GM18520 (cell line): Measurements from ENCODE around the gene ITPKB.
A peak's percentile ranks its signal among the peaks of the same experiment; 100 is the strongest.

Source experiments
- ATAC-seq: cut with Tn5 transposase; IDR thresholded peaks from one replicate; pipeline ENCODE4 v1.9.1; 2021; ENCODE audit not compliant: unreplicated experiment

The ITPKB gene

GRCh38 chr1:226686440-226687425, 52.3 kb downstream of the ITPKB start:
- no peak for ATAC-seq

GRCh38 chr1:226685196-226685820, 53.8 kb downstream of the ITPKB start:
- no peak for ATAC-seq

DNA sequence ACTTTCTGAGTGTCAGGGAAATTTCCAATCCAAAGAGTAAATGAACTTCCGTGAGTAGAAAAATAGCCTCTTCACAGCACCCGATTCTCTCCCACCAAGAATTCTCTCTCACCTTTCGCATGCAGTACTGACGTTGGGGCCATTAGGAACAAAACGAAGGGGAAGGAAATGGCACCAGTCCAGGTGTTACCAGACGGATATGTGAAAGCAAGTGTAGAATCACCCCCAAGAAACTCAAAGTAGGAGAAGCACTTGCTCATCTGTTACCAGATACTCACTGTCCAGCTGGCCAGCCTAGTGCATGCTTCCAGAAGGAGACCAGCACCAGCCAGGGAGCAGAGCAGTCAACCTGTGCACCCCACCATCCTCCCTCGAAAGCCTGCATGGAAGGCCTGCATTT, 55.1 kb downstream of the ITPKB start:
- ATAC-seq = no peak

GRCh38 chr1:226682871-226683814, 55.9 kb downstream of the ITPKB start:
- no peak for ATAC-seq

DNA sequence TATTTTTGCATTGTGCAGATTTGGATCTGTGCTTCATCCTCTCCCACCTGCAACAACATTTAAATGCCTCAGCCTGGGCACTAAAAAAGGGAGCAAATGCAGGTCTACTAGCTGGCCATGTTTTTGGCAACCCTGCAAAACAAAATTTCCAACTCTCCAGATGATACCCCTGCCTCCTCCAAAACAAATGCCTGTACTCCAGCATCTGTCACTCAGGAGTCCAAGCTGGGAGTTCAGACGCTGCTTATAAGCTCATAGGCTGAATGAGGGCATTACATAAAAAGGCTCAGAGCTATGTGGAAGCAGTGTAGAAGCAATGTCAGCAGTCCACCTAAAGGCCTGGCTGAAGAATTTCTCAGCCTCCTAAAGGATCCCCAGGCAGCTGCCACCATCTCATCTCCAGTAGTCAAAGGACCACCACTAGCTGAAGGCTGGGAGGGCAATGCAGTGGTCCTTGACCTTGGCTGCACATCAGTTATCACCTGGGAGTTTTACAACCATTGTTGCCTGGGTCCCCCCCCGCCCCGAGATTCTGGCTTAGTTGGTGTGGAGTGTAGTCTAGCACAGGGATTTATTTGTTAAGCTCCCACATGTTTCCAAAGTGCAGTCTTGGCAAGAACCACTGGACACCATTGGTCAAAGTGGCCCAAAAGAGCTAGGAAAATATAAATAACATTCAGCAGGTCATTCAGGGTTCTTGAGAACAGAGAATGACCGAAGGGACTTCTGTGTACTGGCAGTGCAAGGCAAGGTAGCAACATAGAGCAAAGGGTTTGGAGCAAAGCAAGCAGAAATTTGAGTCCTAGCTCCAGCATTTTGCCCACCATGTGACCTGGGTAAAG, 57.2 kb downstream of the ITPKB start:
- ATAC-seq = no peak

- ATAC-seq = no peak
Measured at GRCh38 chr1:226680653-226681052, 58.4 kb downstream of the ITPKB start.

DNA sequence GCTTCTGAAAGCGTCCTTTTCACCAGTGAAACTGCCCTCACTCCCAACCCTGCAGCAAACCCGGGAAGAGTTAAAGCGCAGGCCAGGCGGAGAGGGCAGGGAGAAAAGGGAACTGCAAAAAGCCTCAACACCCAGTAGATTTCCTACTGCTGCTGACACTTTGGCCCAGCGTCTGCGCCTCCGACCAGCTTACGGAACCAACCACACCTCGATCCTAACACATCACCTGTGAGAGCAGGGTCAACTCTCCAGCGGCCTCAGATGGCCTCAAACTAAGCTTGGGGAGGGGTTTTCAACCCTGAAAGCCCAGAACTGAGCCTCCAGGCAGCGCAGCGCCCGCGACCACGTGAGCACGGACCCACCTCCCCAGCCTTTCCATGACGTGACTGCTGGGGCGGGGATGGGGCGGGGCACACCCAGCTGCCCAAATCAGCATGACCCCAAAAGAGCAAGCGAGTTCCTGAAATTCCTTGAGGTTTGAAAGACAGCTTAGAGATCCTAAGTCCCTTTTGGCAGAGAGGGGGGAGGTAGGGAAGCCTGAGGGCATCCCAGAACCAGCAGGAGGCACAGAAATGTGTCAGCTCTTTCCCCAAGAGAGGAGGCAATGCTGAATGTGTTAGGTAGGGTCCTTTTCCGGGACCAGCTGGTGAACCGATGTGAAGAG, 59.1 kb downstream of the ITPKB start:
- no peak for ATAC-seq

DNA sequence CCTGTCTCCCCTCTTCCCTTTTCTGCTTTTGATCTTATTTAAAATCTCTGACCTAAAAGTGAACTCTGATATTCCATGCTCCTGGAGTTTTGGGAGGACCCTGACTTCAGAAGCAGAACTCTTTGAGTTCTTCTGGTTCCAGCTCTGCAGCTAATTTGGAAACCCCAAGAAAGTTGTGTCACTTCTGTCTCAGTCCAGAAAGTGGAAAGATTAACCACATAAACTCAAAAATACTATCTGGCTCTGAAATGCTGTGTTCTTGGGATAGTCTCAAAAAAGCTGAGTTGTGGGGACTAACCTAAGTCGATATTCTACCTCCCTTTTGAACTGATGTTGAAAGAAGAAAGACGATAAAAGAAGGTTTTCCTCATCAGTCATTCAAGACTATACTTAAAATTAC, 59.8 kb downstream of the ITPKB start:
- no peak for ATAC-seq

DNA sequence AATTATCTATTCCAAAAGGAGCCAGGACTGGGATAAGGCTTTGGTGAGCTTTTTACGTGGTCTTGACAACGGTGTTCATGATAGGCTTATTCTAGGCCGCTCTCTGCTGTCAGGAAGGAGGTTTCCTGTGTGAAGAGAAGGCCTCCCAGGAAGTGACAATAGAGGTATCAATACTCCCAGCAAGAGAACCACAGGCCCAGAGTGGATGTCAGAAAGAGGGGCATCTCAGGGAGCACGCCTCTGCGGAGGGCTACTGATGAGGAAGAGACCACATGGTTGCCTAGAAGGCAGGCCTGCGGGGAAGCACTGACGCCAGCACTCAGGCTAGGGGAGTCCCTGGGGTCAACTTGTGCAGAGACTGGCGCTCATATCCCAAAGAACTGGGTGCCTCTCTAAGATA, 60.4 kb downstream of the ITPKB start:
- ATAC-seq = no peak

GRCh38 chr1:226678251-226678650, 60.8 kb downstream of the ITPKB start:
- ATAC-seq = no peak

- ATAC-seq = peak; percentile 25
Measured at GRCh38 chr1:226677027-226678020, 61.8 kb downstream of the ITPKB start.

- no peak for ATAC-seq
Measured at GRCh38 chr1:226676381-226676780, 62.7 kb downstream of the ITPKB start.

- no peak for ATAC-seq
Measured at GRCh38 chr1:226675715-226676357, 63.2 kb downstream of the ITPKB start.

- peak; percentile 64 for ATAC-seq
Measured at GRCh38 chr1:226674892-226675714, 64.0 kb downstream of the ITPKB start.

- ATAC-seq = no peak
Measured at GRCh38 chr1:226672339-226672762, 66.7 kb downstream of the ITPKB start.

GRCh38 chr1:226671277-226671676, 67.8 kb downstream of the ITPKB start:
- ATAC-seq = no peak

DNA sequence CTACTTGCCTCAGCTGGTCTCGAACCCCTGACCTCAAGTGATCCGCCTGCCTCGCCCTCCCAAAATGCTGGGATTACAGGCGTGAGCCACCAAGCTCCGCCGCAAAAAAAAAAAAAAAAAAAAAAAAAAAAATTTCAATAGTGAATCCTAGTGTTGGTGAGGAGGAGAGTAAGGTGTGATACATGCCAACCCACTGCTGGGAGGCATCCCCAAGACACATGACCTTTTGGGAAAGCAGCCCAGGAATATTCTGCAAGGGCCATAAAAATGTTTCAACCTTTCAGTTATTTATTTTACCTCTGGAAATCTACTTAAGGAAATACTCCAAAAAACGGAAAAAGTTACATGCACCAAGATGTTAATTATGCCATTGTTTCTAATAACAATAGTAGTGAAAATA, 69.0 kb downstream of the ITPKB start:
- ATAC-seq = no peak
